GM19193 (cell line): ENCODE measurements around the gene DPF3.

ENCODE experiments used
- POLR2A ChIP-seq: IDR thresholded peaks from 4 replicates; pipeline ENCODE4 v1.6.1; 2011; ENCODE audit not compliant: insufficient read depth, insufficient read length; ENCODE audit errors: extremely low read depth

The DPF3 gene

DNA sequence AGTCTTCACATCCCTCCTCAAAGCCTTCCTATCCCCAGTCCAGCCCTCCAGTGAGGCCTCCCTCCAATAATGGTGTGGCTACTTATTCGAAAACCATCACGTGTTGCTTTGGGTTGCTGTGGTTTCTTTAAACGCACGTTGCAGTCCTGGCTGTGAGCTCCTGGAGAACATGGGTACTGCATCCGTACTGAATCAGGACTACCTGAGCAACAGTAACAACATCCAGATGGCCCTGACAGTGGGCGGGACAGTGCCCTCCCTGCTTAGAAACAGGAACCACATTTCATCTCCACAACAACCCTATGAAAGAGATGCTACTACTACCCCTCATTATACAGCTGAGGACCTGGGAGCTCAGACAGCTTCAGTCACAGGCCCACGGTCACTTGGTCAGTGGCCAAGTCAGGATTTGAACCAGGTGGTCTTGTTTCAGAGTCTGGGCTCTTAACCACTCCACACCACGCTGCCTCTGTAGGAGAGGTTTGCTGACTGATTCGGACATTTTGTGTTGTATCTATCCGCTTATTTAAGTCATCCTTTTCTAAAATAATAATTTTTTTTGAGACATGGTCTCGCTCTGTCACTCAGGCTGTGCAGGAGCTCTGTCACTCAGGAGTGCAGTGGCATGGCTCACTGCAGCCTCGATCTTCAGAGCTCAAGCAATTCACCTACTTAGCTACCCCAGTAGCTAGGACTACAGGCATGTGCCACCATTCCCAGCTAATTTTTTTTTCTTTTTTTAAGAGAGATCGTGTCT lies 104.8 kb downstream of the DPF3 start:
- TF ChIP-seq POLR2A, result no peak

DNA sequence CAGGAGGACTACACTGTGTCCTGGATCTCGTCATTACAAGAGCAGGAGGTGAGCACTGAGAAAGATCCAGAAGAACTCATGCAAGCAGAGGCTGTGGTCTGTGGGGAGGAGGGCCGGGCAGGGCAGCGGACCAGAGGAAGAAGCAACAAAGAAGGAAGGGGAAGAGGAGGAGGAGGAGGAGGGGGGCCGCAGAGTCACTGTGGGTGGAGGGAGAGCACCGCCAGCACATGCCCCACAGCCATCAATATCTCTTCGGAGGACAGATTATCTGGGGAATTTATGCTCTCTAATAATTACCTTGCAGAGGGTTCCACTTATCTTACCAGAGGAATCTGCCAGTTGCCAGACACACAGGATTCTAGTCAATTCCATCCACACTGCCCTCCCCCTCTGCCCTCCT lies 105.6 kb downstream of the DPF3 start:
- no peak for TF ChIP-seq POLR2A

DNA sequence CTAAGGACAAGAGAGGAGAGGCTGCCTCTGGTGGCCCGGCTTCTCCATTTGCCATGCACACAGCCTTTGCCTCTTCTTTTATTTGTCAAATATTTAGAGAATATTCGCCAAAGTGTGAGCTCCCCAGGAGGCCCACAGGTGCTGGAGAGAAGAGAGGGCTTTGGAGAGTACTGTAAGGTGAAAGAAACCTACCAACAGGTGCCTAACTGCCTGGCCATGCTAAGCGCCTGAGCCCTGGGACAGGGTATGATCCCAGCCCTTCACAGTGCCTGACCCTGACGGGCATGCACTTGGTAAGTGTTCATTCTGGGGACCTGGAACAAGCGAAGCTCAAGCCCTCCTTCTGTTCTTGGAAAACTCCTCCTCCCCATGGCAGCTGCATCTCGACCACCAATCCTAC lies 106.1 kb downstream of the DPF3 start:
- TF ChIP-seq POLR2A, result no peak

DNA sequence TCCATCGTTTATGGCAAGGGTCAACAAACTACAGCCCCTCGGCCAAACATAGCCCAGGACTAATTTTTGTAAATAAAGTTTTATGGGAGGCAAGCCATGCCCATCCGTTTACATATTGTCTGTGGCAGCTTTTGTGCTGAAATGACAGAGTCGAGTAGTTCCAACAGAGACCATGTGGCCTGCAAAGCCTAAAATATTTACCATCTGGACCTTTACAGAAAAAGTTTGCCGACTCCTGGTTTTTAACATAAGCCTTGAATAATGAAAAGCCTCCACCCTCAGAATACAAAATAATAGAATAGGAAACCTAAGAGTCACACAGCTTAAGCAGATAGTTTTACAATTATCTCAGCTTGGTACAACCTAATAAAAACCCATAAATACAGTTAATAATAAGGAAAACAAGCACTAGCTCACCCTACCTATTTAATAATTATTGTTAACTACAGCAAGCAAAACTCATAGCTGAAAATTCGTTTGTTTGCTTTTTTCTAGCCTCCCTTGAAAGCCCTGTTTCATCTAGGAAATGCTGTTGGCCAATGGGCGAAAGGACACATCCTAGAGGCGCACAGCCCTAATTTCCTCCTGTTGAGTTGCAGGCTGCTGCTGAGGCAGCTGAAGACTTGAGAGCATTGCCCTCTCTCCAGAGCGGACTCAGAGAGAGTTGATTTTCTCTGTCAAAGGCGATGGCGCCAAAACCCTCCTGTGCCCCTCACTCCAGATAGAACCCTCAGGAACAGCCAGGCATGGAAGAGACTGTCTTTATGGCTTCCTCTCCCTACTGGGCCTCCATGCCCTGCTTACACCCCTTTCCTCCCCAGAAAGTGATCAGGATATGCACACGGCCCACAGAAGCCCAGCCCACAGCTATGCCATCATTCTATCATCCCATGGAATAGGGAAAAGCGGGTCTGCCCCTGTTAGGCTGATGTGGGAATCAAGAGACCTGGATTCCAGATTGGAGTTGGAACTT lies 107.2 kb downstream of the DPF3 start:
- TF ChIP-seq POLR2A, result no peak

DNA sequence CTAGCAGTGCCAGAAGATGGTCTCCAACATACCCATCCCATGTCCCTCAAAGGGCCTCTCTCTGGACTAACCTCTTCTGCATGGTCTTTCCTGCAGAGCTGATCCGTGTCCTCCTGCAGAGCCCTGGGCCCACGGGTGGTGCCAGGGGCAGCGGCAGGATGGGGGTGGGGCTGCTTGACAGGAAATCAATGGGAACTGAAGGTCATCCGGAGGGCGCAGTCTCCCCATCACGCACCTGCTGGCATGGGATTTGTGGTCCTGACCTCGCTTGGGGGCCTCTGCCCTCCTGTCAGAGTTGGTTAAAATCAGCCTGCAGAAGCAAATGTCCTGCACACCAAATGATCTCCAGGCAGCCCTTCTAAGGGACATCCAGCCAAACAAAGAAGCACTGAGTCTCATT lies 110.2 kb downstream of the DPF3 start:
- no peak for TF ChIP-seq POLR2A

DNA sequence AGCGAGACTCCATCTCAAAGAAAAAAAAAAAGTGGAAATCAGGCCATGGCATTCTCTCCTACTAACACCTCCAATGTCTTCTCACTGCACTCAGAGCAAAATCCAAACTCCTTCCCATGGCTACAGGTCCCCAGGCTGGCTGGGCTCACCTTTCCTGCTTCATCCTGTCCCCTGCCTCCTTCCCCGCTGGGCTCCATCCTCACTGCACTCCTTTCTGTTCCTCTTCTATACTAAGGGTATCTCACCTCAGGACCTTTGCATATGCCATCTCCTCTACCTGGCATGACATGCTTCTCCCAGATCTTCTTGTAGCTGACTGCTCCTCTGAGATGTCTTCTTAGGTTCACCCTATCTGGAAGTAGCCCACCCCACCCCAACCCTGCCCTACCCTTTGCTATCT lies 111.1 kb downstream of the DPF3 start:
- TF ChIP-seq POLR2A, result no peak

DNA sequence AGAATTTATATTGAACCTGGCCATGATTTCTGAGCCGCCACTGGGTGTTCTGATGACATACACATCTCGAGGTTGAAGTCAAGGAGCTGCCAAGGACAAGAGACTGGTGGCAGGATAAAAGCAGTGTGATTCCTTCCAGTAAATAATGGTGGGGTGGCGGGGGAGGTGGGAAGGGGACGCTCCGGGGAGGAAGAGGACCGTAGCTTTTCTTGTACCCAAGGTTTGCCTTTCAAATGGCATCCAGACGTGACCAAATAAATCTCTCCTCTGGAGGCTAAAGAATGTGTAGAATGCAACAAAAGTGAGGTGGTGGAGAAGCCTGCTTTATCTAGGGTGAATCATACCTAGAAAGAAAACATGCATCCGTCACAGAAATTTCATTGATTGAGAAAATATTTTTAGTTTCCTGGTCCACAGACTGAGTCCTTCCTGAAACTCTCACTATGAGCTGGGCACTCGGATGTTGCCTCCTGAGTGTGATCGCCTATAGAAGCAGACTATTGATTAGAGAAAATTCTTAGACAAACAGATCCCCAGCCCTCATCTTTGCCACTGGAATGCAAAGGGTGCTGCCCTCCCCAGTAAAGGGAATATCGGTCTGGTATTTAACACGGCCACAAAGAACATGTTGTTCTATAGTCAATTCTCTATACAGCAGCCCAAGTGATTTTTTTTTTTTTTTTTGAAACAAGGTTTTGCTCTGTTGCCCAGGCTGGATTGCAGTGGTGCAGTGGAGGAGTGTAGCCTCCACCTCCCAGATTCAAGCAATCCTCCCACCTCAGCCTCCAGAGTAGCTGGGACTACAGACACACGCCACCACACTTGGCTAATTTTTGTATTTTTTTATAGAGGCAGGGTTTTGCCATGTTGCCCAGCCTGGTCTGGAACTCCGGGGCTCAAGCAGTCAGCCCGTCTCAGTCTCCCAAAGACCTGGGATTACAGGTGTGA lies 112.1 kb downstream of the DPF3 start:
- TF ChIP-seq POLR2A, result no peak

DNA sequence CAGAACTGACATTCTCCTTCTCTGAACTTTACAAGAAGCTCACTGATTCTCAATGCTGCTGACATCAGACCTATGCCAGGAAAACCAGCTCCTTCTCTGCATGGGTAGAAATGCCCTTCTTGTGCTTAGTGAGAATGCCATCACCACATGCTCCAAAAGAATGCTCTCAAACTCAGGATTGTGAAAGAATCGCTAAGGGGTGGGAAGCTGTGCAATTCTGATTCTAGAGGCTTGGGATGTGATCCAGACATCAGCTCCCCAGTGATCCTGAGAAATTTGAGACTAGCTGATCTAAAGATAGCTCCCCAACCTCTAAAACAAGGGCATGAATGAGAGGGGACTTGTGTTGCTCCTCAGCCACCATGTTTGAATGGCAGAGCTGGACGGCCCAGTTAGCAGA lies 113.2 kb downstream of the DPF3 start:
- no peak for TF ChIP-seq POLR2A

DNA sequence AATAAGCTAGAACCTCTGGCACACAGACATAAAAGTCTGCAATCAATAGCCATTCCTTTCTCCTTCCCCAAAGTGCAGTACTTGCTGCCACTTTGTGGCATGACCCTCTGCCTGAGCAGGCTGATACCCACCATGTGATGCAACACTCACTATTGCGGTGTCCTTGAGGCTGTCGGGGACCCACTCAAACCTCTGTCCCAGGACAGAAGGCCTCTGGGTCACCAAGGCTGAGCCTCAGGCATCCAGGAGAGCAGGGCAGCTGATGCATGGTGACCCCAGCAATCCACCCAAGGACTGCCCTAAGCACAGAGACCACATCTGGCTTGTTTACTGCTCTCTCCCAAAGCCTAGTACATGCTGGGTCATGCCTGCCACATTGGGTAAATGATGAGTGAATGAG lies 114.2 kb downstream of the DPF3 start:
- no peak for TF ChIP-seq POLR2A

DNA sequence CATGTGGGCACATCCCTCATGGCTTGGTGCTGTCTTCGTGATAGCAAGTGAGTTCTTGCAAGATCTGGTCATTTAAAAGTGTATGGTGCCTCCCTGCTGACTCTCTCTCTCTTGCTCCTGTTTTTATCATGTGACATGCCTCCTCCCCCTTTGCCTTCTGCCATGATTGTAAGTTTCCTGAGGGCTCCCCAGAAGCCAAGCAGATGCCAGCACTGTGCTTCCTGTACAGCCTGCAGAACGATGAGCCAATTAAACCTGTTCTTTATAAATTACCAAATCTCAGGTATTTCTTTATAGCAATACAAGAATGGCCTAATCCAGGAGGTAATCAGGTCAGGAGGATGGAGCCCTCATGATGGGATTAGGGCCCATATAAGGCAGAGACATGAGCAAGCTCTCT lies 116.3 kb downstream of the DPF3 start:
- no peak for TF ChIP-seq POLR2A

DNA sequence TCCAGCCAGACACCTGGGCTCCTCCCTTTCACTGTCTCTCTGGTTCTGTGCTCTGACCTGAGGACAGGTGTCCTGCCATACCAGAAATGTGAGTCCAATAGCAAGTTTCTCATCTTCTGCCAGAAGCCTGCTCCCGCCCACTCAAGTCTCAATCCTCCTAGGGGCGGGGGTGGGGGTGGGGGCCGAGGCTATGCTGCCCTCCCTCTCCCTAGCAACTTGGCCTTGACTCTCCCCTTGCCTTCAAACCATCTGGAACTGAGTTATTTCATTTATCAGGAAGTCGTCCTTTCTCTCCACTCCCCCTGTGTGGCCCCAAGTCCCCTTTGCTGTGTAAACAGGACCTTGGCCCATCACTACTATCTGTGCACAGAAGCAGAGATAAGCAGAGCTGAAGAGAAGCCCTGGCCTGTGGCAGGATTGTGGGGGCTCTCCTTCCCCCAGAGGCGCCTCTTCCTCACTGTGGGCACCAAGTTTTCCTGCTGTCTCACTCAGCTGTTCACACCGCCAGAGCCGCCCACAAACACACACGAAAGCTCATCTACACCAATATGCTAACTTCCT lies 117.1 kb downstream of the DPF3 start:
- no peak for TF ChIP-seq POLR2A

DNA sequence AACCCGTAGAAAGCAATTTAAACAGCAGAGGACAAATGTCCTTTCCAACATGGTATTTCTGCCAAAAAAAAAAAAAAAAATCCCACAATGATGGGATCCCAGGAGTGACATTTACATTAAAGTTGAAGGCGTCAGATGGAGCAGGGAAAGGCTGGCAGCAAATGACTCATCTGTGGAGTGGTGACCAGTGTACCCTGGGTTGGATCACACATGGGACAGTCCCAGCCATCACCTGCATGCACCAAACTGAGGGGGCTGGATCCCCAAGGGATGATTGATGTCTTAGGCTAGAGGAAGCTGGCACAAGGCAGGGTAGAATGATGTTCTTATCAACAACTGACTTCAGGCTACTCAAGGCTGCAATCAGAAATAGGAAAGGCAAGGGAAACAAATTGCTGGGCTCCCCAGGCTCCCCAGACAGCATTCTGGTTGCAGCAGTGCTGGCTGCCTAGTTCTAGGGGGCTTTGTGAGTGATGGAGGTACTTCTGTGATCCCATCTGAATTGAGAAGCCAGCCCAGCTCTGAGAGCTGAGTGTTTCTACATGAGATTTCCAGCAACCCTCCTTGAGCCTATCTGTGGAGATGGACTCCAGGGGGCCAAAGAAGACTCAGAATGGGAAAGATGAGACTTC lies 117.9 kb downstream of the DPF3 start:
- TF ChIP-seq POLR2A, result no peak

DNA sequence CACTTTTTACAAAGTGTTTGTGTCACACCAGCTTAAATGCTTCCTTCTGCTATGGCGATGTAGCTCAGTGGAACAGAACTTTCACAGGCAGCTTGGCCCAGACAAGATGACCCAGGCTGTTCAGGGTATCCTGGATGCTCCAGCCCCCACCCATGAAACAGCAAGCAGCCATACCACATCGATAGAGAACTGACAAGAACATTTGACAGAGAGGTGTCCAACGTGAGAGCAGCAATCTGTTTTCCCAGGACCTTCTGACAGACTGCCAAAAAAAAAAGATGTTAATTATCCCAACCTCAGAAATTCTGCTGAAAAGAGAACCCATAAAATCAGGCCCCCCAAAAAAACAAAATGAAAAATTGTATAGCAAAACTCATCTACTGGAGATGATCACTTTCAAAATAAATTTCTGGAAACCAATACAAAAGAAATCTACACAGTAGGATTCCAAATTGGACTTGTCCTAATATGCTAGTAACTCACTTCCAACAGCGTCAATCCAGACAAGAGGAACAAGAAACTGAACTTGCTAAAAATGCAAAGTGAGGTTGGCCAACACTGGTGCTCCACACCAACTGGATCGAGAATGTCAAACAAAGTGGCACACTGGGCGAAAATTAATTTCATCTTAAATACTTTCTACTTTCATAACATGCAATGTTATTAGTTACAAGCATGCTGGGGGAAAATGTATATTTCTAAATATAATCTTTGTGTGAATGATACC lies 118.8 kb downstream of the DPF3 start:
- no peak for TF ChIP-seq POLR2A
